ENCODE measurements around the gene ANKS6. TPM values are rescaled to one million over a fixed set of nuclear protein-coding genes. Genes with fewer than 3 reads are reported as not detected.

Gene ANKS6
- total and polyA plus RNA-seq, 9 of the 15 experiments (the other 6 are each of a cell fraction or from before 2014, with no cell fraction given), result 9.9 to 74.5 (median 36.9) TPM

DNA sequence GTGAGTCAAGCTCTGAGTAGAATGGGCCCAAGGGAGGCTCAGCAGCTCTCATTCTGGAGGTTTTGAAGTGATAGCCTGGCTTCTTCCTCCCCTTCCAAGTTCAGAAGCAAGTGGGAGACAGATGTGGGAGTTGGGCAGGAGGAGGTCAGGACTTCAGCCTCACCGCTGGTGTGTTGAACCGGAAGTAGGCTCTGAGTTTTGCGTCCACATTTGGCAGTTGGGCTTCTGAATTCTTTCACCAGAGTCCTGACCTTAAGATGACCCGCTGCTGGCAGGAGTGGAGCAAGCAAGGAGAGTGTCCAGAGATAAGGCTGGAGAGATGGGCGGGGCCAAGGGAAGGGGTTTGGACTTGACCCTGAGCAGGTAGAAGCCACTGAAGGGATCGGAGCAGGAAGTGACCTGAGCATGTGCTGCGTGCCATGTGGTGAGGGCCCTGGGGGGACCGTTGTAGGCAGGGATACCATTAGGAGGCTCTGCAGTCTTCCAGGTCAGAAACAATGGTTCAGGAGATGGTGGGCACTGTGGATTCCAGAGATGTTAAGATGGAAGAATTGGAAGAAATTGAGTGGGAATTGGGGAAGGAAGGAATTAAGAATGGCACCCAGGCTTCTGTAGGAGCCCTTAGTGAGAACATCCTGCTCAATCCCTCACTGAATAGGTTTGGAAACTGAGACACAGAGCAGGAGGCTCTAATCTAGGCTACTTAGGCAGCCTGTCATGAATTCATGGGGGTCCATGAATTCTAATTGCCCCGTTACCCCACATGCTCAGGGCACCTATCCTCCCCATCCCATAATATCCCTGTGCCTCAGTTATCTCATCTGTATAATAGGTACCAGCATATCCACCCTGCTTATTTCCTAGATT lies 37.0 kb upstream of the ANKS6 start (continued):
- TF ChIP-seq CHD2 (IDR thresholded peaks at IDR 0.05; ENCODE audit: low read depth, low read length), result 0 out of 2 replicates have a peak, but pooled peaks have one; percentile 15
- no peak for TF ChIP-seq NR1H2 (CRISPR knock-in tag; IDR thresholded peaks at IDR 0.05)
- TF ChIP-seq, protein P1, sequence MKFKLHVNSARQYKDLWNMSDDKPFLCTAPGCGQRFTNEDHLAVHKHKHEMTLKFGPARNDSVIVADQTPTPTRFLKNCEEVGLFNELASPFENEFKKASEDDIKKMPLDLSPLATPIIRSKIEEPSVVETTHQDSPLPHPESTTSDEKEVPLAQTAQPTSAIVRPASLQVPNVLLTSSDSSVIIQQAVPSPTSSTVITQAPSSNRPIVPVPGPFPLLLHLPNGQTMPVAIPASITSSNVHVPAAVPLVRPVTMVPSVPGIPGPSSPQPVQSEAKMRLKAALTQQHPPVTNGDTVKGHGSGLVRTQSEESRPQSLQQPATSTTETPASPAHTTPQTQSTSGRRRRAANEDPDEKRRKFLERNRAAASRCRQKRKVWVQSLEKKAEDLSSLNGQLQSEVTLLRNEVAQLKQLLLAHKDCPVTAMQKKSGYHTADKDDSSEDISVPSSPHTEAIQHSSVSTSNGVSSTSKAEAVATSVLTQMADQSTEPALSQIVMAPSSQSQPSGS (CRISPR knock-in tag; IDR thresholded peaks at IDR 0.05), result no peak
- TF ChIP-seq HOXB6 (CRISPR knock-in tag; IDR thresholded peaks at IDR 0.05; ENCODE audit: borderline replicate concordance), result no peak
- TF ChIP-seq DEAF1 (CRISPR knock-in tag; IDR thresholded peaks at IDR 0.05), result no peak
- no peak for TF ChIP-seq ZNF707 (CRISPR knock-in tag; conservative IDR thresholded peaks at IDR 0.05)
- no peak; the same call in 1 of the 2 replicates for TF ChIP-seq HDGF (IDR thresholded peaks at IDR 0.05)
- no peak for TF ChIP-seq CBX8 (IDR thresholded peaks at IDR 0.05; ENCODE audit: borderline replicate concordance, extremely low read depth, low read depth, low read length, poor library complexity, severe bottlenecking)
- TF ChIP-seq GABPB1 (CRISPR knock-in tag; IDR thresholded peaks at IDR 0.05), result peak; percentile 88
- TF ChIP-seq THRAP3 (IDR thresholded peaks at IDR 0.05; ENCODE audit: borderline replicate concordance), result no peak
- no peak for TF ChIP-seq GTF3C2 (IDR thresholded peaks at IDR 0.05; ENCODE audit: borderline replicate concordance, extremely low read depth, insufficient read length)
- no peak for TF ChIP-seq PYGO2 (tag; IDR thresholded peaks at IDR 0.05)
- no peak for TF ChIP-seq ZNF280A (IDR thresholded peaks at IDR 0.05; ENCODE audit: low read depth, partially characterized antibody)
- TF ChIP-seq MTF1 (CRISPR knock-in tag; IDR thresholded peaks at IDR 0.05; ENCODE audit: borderline replicate concordance), result no peak
- TF ChIP-seq ZNF184 (CRISPR knock-in tag; IDR thresholded peaks at IDR 0.05), result no peak
- no peak for TF ChIP-seq KAT2B (IDR thresholded peaks at IDR 0.05; ENCODE audit: low read depth, low read length)
- no peak for TF ChIP-seq ZC3H11A (IDR thresholded peaks at IDR 0.05; ENCODE audit: low read depth, low read length)
- 0 out of 2 replicates have a peak, but pooled peaks have one; percentile 28 for TF ChIP-seq TEAD2 (tag; IDR thresholded peaks at IDR 0.05)
- TF ChIP-seq MCM3 (IDR thresholded peaks at IDR 0.05), result no peak
- no peak for TF ChIP-seq PCBP2 (IDR thresholded peaks at IDR 0.05; ENCODE audit: low read depth, low read length, poor library complexity, severe bottlenecking)

All from K562 (cell line).